Measurements from ENCODE around the gene FHIT.

GRCh38 chr3:60080648-60081047, 1170.6 kb downstream of the FHIT start:
- TF ChIP-seq CTCF (IDR thresholded peaks at IDR 0.05; ENCODE audit: low read depth, low read length, poor library complexity, severe bottlenecking) = no peak
- no peak for TF ChIP-seq EZH2phosphoT487 (IDR thresholded peaks at IDR 0.05; ENCODE audit: borderline replicate concordance, low read length)
